NCI-H1105 treated with DMSO at 0.1 percent for 48 hours (cell line): Measurements from ENCODE around the gene SHC2.

Experiments
- DNase-seq: peaks from one replicate; lab custom pipeline; 2025; lab: John Stamatoyannopoulos, UW

The SHC2 gene

DNA sequence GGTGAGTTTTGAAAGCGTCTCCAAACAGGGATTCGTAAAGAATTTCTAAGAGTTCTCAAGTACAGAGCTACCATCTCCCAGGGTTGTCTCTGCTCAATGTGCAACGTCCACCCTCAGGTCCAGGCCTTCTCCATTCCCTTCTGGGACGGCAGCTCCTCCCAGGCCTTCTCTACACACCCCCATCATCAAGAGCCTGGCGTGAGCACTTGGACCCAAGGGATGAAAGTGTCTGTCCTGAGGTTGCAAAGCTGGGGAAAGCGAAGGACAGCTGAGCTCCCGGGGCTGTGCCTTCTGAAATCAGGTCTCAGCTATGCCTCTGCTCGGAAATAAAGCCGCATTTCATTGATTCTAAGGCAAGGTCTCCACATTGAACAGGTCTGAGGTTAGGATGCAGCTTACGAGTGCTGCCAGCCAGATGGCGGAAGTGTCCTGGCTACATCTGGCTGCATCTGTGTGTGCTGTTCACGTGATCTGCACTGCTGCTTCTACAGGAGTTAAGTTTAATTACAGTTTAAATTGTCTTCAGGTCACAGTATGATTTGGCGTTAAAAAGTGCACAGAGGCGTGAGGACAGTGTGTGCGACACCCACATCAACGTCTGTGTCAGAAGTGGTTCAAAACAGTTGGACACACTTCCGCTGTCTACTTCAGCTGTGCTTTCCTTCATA is 89.2 kb downstream of the SHC2 start:
- DNase-seq: no peak

DNA sequence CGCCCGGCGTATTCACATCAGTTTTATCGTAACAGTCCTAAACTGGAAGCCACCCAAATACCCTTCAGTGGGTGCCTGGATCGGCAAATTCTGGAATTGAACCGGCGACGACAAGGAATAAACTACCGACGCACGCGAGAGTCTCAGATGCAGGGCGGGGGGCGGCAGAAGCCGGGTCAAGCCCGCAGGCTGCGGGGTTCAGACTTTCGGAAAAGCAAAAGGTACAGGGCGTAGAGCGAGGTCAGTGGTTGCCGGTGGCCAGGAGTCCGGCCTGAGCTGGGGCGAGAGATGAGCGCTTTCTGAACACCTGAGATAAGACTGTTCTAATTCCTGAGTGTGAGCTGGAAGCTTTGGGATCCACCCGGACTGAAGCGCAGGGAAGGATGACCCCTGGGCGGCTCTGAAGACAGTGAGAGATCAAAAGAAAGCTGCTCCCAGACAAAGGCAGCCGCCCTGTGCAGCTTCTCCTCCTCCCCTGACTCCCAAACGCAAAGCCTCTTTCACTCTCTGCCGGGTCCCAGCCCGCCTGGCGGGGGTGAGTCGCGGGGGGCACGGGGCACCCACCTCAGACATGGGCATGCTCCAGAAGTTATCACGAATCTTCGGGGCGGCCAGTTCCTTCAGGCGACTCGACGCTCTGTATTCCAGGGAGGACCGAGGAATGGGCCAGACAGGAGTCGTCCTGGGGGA is 90.0 kb downstream of the SHC2 start:
- DNase-seq: no peak

DNA sequence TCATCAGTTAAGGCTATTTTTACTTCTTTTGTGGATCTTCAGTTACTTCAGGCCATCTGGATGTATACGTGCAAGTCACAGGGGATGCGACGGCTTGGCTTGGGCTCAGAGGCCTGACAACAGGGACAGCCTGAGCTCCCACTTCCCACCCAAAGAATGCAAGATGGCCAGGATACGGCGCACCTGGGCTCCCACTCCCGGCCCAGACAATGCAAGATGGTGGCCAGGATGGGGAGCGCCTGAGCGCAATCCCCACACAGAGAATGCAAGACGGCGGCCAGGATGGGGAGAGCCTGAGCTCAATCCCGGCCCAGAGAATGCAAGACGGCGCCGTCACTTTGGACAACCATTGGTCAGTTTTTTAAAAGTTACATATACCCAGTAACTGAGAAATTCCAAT is 91.0 kb downstream of the SHC2 start:
- no peak for DNase-seq

GRCh38 chr19:369256-369655 is 91.6 kb downstream of the SHC2 start:
- no peak for DNase-seq

DNA sequence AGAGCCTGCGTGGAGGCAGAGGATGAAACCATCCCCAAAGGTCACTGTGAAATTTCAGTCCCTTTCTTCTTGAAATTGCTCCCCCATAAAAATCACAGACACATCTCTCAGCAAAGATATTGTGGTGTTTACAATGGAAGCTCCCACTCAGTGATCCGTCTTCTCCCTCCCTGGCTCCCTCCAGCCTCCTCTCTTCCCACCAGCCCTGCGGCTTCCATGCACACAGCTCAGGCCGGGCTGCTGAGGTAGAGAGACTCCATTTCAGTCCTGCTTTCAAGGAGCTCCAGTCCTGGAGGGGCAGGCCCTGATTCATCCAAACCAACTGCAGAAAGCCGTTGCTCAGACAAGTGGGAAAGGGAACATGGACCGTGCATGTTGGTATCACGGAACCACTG is 92.2 kb downstream of the SHC2 start:
- DNase-seq: no peak

DNA sequence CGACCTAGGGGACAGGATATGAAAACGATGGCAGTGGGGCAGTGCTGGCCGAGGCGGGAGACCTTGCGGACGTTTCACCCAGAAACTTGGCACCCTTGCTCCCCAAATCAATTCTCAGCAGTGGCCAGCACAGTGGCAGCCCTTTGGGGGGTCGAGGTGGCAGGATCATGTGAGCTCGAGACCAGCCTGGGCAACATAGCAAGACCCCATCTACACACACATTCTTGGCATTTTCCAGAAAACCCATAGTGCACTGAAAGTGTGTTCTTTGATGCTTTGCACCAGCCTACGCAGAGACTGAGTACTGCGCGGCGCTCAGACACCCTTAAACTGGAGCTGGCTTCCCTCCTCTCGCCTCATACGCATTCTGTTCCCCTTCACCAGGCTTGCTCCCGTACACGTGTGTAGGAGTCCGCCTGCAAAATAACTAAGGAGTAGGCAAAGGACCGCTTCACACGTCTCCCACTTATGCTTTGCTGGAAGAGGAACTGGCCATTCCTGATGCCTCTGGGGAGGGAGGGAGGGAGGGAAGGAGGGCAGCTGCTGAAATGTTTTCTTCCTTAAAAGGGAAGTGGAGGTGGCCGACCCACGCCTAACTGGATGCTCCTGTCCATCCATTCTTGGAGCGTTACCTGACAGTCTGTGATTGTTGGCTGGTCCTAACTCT is 92.7 kb downstream of the SHC2 start:
- DNase-seq: no peak

DNA sequence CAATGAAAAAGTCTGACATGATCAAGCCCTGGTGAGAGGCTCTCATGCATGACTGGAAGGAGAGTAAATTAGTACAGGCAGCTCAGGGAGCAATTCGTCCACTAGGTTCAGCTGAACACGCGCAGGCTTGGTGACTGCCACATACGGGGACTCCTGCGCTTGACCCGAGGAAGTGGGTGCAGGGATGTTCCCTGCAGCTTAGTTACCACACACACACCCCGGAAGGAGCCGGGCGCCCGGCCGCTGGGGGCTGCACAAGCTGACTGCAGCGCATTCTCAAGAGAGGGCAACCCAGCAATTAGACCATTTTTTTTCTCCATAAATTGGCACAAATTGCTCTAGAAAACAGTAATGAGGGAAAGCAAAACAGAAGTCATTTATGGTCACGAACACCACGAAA is 93.3 kb downstream of the SHC2 start:
- no peak for DNase-seq

DNA sequence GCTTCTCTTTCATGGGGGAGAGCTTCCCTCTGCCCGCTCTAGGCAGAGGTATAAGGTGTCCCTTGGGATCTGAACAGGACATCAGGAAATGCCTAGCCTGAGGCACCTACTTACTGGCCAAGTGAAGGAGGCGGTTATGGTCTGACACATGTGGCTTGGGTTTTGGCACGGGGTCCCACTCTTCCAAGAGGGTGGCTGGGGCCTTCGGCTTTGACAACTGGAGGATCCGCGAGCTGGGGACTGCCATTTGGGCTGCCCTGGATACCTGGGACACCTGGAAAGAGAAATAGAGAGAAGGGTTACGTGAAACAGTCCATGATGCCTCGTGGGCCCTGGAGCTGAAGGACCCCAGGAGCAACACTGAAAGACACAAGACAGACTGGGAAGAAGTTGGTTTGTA is 93.9 kb downstream of the SHC2 start:
- no peak for DNase-seq
